ENCODE measurements around the gene NFATC4.

The NFATC4 gene

DNA sequence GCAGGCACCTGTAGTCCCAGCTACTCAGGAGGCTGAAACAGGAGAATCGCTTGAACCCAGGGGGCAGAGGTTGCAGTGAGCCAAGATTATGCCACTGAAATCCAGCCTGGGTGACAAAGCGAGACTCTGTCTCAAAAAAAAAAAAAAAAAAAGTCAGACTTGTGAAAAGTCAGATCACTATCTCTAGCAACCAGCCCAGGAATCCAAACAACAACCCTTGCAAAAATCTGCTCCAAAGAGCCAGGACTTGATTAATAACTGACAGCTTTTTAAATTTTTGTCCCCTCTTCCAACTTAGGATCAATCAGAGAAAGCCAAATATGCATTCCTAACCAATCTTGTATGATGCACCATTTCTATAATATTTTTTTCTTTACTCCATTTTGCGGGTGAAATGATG, 7.7 kb upstream of the NFATC4 start:
- TF ChIP-seq, protein P1, sequence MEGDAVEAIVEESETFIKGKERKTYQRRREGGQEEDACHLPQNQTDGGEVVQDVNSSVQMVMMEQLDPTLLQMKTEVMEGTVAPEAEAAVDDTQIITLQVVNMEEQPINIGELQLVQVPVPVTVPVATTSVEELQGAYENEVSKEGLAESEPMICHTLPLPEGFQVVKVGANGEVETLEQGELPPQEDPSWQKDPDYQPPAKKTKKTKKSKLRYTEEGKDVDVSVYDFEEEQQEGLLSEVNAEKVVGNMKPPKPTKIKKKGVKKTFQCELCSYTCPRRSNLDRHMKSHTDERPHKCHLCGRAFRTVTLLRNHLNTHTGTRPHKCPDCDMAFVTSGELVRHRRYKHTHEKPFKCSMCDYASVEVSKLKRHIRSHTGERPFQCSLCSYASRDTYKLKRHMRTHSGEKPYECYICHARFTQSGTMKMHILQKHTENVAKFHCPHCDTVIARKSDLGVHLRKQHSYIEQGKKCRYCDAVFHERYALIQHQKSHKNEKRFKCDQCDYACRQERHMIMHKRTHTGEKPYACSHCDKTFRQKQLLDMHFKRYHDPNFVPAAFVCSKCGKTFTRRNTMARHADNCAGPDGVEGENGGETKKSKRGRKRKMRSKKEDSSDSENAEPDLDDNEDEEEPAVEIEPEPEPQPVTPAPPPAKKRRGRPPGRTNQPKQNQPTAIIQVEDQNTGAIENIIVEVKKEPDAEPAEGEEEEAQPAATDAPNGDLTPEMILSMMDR (IDR thresholded peaks at IDR 0.05; ENCODE audit: low read length, missing control alignments) = no peak
- H3K4me3 ChIP-seq (replicated peaks; ENCODE audit: low read depth, low read length) = no peak overlapping the region
- DNase-seq (ENCODE audit: low read depth) = no peak

DNA sequence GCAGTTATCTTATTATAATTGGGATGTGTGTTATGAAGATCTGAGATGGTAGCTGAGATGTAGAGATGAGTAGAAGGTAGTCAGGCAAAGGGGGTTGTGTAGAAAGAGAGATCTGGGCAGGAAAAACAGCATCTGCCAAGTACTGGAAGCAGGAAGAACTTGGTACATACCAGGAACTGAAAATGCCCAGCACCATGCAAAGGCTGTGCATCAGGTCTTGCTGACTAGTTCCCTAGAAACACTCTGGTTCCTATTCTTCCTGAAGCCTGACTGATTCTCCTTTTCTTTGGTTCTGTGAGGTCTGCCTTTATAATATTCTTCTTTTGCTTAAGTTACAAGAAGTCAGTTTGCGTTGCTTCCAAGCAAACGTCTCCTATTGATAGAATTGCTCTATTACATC, 6.7 kb upstream of the NFATC4 start:
- TF ChIP-seq, protein P1 (IDR thresholded peaks at IDR 0.05; ENCODE audit: low read length, missing control alignments) = no peak
- DNase-seq (ENCODE audit: low read depth) = no peak
- H3K4me3 ChIP-seq (replicated peaks; ENCODE audit: low read depth, low read length) = no peak overlapping the region

DNA sequence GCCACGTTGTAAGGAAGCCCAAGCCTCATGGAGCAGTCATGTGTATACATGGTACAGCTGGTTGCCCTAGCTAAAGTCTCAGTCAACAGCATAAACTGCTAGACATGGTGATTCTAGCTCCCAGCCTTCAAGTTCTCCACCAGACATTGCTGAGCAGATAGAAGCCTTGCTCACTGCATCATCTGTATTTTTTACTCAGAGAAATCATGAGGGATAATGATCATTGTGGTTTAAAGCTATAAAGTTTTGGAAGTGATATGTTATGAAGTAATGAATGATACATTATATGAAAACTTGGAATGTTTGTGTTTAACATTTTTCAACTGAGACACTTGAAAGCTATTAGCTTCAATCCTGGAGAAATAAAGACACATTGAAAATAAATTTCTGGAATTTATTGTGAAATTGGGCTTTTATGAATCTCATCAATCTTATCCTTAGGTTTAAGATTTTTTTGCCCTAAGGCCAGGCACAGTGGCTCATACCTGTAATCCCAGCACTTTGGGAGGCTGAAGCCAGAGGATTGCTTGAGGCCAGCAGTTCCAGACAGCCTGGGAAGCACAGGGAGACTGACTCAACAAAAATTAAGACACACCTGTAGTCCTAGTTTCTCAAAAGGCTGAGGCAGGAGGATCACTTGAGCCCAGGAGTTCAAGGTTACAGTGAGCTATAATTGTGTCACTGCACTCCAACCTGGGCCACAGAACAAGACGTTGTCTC, 5.6 kb upstream of the NFATC4 start:
- H3K4me3 ChIP-seq (replicated peaks; ENCODE audit: low read depth, low read length) = no peak overlapping the region
- no peak for DNase-seq (ENCODE audit: low read depth)
- TF ChIP-seq, protein P1 (IDR thresholded peaks at IDR 0.05; ENCODE audit: low read length, missing control alignments) = no peak

DNA sequence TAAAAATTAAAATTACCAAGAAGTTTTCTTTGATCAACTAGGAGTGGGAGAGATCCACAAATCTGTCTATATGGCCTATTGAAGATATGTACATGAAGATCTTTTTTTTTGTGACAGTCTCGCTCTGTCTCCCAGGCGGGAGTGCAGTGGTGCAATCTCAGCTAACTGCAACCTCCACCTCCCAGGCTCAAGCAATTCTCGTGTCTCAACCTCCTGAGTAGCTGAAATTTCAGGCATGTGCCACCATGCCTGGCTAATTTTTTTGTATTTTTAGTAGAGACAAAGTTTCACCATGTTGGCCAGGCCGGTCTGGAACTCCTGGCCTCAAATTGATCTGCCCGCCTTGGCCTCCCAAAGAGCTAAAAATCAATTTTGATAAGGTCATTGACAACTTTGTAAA, 4.6 kb upstream of the NFATC4 start:
- no peak for DNase-seq (ENCODE audit: low read depth)
- TF ChIP-seq, protein P1 (IDR thresholded peaks at IDR 0.05; ENCODE audit: low read length, missing control alignments) = no peak
- no peak overlapping the region for H3K4me3 ChIP-seq (replicated peaks; ENCODE audit: low read depth, low read length)

DNA sequence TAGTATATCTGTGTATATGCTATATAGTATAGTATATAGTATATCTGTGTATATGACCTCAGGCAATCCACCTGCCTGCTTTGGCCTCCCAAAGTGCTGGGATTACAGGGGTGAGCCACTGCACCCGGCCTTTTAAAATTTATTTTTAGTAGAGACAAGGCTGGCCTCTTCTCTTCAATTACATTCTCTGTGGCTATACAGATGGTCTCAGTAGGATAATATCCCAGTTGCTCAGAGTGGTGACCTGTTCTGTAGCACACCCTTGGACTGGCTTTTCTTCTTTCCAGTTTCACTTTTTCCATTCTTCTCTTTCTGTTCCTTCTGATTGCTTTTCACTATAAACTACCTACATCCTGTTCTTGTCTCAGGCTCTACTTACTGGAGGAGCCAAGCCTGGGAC, 3.1 kb upstream of the NFATC4 start:
- TF ChIP-seq, protein P1 (IDR thresholded peaks at IDR 0.05; ENCODE audit: low read length, missing control alignments) = no peak
- no peak for DNase-seq (ENCODE audit: low read depth)
- no peak overlapping the region for H3K4me3 ChIP-seq (replicated peaks; ENCODE audit: low read depth, low read length)

DNA sequence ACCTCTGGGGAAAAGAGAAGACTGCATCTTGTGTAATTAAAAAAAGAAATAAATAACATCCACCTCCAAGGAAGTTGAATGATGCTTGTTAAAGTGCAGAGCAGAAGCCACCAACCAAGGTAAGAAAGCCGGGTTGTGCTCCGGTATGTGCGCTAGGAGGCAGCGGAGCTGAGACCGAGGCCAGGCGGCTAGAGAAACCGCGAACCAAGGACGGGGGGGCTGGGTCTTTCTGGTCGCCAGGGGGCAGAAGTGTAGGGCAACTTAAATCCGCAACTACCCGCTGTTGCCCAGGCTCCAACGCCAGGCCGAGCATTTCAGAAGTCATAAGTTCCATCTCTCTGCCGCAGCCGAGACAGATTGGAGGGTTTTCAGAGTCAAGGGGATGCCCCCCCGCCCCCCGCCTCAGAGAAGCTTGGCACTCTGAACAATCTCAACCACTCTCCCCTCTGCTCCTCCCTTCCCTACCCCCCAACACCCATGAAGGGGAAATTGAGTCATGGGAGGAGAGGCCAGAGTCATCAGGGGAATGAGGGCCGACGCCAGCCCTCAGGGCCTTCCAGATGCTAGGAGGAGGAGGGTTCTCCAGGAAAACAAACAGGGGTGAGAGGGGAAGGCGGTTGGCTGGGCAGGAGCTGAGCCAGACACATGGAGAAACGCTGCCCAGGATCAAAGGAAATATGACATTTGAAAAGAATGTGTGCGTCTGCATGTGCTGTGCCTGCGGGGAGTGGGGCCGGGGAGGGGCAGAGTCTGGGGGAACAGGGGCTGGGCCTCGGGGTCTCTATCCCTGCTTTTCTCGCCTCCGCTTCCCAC, 2.2 kb upstream of the NFATC4 start:
- TF ChIP-seq, protein P1 (IDR thresholded peaks at IDR 0.05; ENCODE audit: low read length, missing control alignments) = peak; percentile 98
- peak; percentile 97 for DNase-seq (ENCODE audit: low read depth)
- peak overlapping the region; percentile 94 for H3K4me3 ChIP-seq (replicated peaks; ENCODE audit: low read depth, low read length)
